Measurements from ENCODE around the gene LRRC73. TPM values are rescaled to one million over a fixed set of nuclear protein-coding genes. Genes with fewer than 3 reads are reported as not detected.

The LRRC73 gene
- total and polyA plus RNA-seq, 2 donors (not counting 1 experiment from before 2014, with no cell fraction given), result 0.18 to 0.33 TPM

DNA sequence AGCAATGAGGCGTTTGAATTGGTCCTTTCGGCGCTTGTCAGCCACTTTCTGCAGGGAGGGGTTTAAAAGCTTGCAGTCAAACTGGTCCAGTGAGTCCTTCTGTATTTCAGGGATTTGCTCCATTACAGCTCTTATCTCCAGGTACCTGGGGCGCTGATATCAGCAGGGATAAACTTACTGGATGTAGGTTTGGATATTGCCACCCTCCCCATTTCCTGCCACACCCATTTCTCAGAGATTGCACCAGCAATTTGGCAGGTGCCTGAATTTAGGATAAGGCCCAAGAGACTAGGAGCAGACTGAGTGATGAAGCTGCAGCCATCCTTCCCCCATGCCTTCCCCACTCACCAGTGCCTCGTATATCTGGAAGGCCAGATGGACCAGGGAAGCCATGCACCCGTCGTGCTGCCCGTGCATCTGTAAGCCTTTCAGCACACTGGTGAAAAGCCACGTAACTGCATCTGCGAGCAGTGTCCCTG, 14.4 kb upstream of the LRRC73 start:
- Histone ChIP-seq H3K27ac (ENCODE audit: insufficient read depth, low read length) (no peak overlapping the region), H4K20me1 (ENCODE audit: control insufficient read depth, extremely low read depth, insufficient read depth, low read length) (no peaks in the 10 kb centered on the region), H3K9ac (ENCODE audit: insufficient read depth, low read length) (no peak overlapping the region), H3K27me3 (ENCODE audit: control insufficient read depth, insufficient read depth, low read length) (no peaks in the 10 kb centered on the region), H3K9me3 (ENCODE audit: control insufficient read depth, insufficient read depth, low read depth, low read length) (no peaks in the 10 kb centered on the region), H3K4me1 (ENCODE audit: control insufficient read depth, extremely low read depth, insufficient read depth, low read length) (peaks cover 2% of the 10 kb centered on the region), H3K79me2 (ENCODE audit: control insufficient read depth, insufficient read depth, low read length) (peaks cover under 1% of the 10 kb centered on the region), H3K36me3 (ENCODE audit: control insufficient read depth, insufficient read depth, low read length) (peaks cover 42% of the 10 kb centered on the region), H3K4me2 (ENCODE audit: extremely low read depth, insufficient read depth, low read length) (no peak overlapping the region), H2AFZ (ENCODE audit: low read length) (no peak overlapping the region), H3K4me3 (replicated peaks in 1 of 4; ENCODE audit: control extremely low read depth in 1 of 4, insufficient read depth in 1 of 4, low read depth in 3 of 4, low read length in 4 of 4) (no peak overlapping the region)
- TF ChIP-seq, protein P1, sequence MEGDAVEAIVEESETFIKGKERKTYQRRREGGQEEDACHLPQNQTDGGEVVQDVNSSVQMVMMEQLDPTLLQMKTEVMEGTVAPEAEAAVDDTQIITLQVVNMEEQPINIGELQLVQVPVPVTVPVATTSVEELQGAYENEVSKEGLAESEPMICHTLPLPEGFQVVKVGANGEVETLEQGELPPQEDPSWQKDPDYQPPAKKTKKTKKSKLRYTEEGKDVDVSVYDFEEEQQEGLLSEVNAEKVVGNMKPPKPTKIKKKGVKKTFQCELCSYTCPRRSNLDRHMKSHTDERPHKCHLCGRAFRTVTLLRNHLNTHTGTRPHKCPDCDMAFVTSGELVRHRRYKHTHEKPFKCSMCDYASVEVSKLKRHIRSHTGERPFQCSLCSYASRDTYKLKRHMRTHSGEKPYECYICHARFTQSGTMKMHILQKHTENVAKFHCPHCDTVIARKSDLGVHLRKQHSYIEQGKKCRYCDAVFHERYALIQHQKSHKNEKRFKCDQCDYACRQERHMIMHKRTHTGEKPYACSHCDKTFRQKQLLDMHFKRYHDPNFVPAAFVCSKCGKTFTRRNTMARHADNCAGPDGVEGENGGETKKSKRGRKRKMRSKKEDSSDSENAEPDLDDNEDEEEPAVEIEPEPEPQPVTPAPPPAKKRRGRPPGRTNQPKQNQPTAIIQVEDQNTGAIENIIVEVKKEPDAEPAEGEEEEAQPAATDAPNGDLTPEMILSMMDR (conservative IDR thresholded peaks at IDR 0.05 in 1 of 2, IDR thresholded peaks at IDR 0.05 in 1 of 2; ENCODE audit: low read depth in 1 of 2, low read length in 2 of 2), result no peak
- TF ChIP-seq EZH2 (IDR thresholded peaks at IDR 0.05; ENCODE audit: low read length, missing control alignments), result no peak
- no peak for DNase-seq (ENCODE audit: low read depth in 2 of 2)

DNA sequence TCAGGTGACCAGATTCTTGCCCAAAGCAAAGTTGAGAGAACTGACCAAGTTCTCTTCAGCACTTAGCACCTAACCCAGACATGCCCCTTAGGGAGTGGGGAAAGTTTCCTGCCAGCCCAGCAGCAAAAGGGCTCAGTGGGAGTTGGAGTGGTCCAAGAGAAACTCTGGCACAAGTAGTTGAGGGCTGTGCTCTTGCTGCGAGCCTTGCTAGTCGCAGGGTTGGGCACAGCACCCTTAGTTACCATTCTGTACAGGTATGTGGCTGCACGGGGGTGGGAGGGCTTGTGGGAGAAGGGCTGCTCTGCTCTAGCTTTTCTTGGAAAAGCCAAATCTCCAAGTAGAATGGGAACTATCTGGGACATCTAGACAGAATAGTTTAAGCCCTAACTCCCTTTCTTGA, 13.1 kb upstream of the LRRC73 start:
- H3K9ac ChIP-seq (ENCODE audit: insufficient read depth, low read length), result no peak overlapping the region
- H3K36me3 ChIP-seq (ENCODE audit: control insufficient read depth, insufficient read depth, low read length), result peaks cover 46% of the 10 kb centered on the region
- peaks cover 2% of the 10 kb centered on the region for H3K4me1 ChIP-seq (ENCODE audit: control insufficient read depth, extremely low read depth, insufficient read depth, low read length)
- DNase-seq (ENCODE audit: low read depth in 2 of 2), result no peak
- TF ChIP-seq, protein P1 (conservative IDR thresholded peaks at IDR 0.05 in 1 of 2, IDR thresholded peaks at IDR 0.05 in 1 of 2; ENCODE audit: low read depth in 1 of 2, low read length in 2 of 2), result no peak
- no peak for TF ChIP-seq EZH2 (IDR thresholded peaks at IDR 0.05; ENCODE audit: low read length, missing control alignments)
- H3K27me3 ChIP-seq (ENCODE audit: control insufficient read depth, insufficient read depth, low read length), result no peaks in the 10 kb centered on the region
- H3K4me2 ChIP-seq (ENCODE audit: extremely low read depth, insufficient read depth, low read length), result no peak overlapping the region
- H3K27ac ChIP-seq (ENCODE audit: insufficient read depth, low read length), result no peak overlapping the region
- H4K20me1 ChIP-seq (ENCODE audit: control insufficient read depth, extremely low read depth, insufficient read depth, low read length), result no peaks in the 10 kb centered on the region
- H3K79me2 ChIP-seq (ENCODE audit: control insufficient read depth, insufficient read depth, low read length), result peaks cover 13% of the 10 kb centered on the region
- H2AFZ ChIP-seq (ENCODE audit: low read length), result no peak overlapping the region
- no peaks in the 10 kb centered on the region for H3K9me3 ChIP-seq (ENCODE audit: control insufficient read depth, insufficient read depth, low read depth, low read length)
- no peak overlapping the region for H3K4me3 ChIP-seq (replicated peaks in 1 of 4; ENCODE audit: control extremely low read depth in 1 of 4, insufficient read depth in 1 of 4, low read depth in 3 of 4, low read length in 4 of 4)

DNA sequence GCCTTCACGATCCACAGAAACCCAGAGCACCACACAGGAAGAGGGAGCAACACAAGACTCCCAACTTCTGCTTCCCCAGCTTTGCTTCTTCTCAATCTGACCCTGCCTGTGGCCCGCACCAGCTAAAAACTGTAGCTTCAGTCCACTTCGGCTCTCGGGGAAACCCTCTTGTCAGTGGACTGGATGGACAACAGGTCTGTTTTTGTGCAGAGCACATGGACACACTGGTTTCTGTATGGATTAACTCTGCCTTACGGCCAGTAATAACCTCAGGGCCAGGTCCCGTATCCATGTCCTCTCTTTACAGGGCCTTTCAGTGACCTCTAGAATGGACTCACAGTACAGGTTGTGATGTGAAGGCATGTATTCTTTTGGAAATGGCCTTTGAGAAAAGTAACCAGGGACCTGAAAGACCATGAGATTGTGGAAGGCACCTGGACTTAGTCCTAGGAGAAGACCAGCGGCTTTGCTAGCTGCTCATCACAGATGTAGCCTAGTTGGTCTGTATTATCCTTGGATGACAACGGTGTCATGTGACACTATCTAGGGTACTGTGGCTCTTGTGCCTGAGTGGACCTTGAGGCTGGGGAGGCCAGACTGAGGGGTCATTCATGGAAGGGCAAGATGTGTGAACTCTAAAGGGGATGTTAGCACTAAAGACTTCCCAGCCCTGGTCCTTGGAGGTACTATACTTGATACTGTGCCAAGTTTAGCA, 12.6 kb upstream of the LRRC73 start:
- H3K4me3 ChIP-seq (replicated peaks in 1 of 4; ENCODE audit: control extremely low read depth in 1 of 4, insufficient read depth in 1 of 4, low read depth in 3 of 4, low read length in 4 of 4), result no peak overlapping the region
- H3K27me3 ChIP-seq (ENCODE audit: control insufficient read depth, insufficient read depth, low read length), result no peaks in the 10 kb centered on the region
- no peak overlapping the region for H2AFZ ChIP-seq (ENCODE audit: low read length)
- peaks cover 18% of the 10 kb centered on the region for H3K79me2 ChIP-seq (ENCODE audit: control insufficient read depth, insufficient read depth, low read length)
- no peak overlapping the region for H3K27ac ChIP-seq (ENCODE audit: insufficient read depth, low read length)
- H3K4me2 ChIP-seq (ENCODE audit: extremely low read depth, insufficient read depth, low read length), result no peak overlapping the region
- H3K4me1 ChIP-seq (ENCODE audit: control insufficient read depth, extremely low read depth, insufficient read depth, low read length), result peaks cover 2% of the 10 kb centered on the region
- no peaks in the 10 kb centered on the region for H3K9me3 ChIP-seq (ENCODE audit: control insufficient read depth, insufficient read depth, low read depth, low read length)
- DNase-seq (ENCODE audit: low read depth in 2 of 2), result no peak
- H3K9ac ChIP-seq (ENCODE audit: insufficient read depth, low read length), result no peak overlapping the region
- H4K20me1 ChIP-seq (ENCODE audit: control insufficient read depth, extremely low read depth, insufficient read depth, low read length), result no peaks in the 10 kb centered on the region
- TF ChIP-seq, protein P1 (conservative IDR thresholded peaks at IDR 0.05 in 1 of 2, IDR thresholded peaks at IDR 0.05 in 1 of 2; ENCODE audit: low read depth in 1 of 2, low read length in 2 of 2), result no peak
- no peak for TF ChIP-seq EZH2 (IDR thresholded peaks at IDR 0.05; ENCODE audit: low read length, missing control alignments)
- H3K36me3 ChIP-seq (ENCODE audit: control insufficient read depth, insufficient read depth, low read length), result peaks cover 43% of the 10 kb centered on the region

Measured in fibroblast of lung (primary cell).